Activated CD8-positive, alpha-beta T cell treated with anti-CD3 and anti-CD28 coated beads, Interleukin-2, amount 10 ng/mL, durations not matched to agents 7 days and 5 days (primary cell): Measurements from ENCODE around the gene PLA2G4D. TPM values are rescaled to one million over a fixed set of nuclear protein-coding genes. Genes with fewer than 3 reads are reported as not detected.
"Not testable (repeated sequence)": the region's sequence is repeated elsewhere in the genome, so short reads cannot be mapped to it uniquely, and the experiment has no call there.

Source experiments
- ATAC-seq: fragments of 150-1000 bp; cut with Tn5 transposase; one replicate; pipeline ENCODE4 v1.10.0; 2021; ENCODE audit warnings: moderate library complexity
- CTCF ChIA-PET: fragments of 350-600 bp; sonication (Branson Sonifier 250); formaldehyde crosslinking; loops from one replicate; lab custom pipeline; 2021; ENCODE audit warnings: antibody characterized with exemption; lab: Charles Lee
- POLR2A ChIA-PET: fragments of 350-600 bp; sonication (Branson Sonifier 250); formaldehyde crosslinking; loops from one replicate; lab custom pipeline; 2021; ENCODE audit warnings: antibody characterized with exemption; lab: Charles Lee
- DNase-seq: peaks from one replicate; pipeline ENCODE4 v3.0.0-alpha.2; 2020
- H3K27ac Mint-ChIP-seq: one replicate; pipeline ENCODE4 v1.8.0; 2021; ENCODE audit warnings: mild to moderate bottlenecking, mixed read lengths
- H3K27me3 Mint-ChIP-seq: one replicate; pipeline ENCODE4 v1.8.0; 2021; ENCODE audit warnings: low read depth, mixed read lengths
- H3K36me3 Mint-ChIP-seq: one replicate; pipeline ENCODE4 v1.8.0; 2021; ENCODE audit warnings: low read depth, mixed read lengths
- H3K4me1 Mint-ChIP-seq: one replicate; pipeline ENCODE4 v1.8.0; 2021; ENCODE audit warnings: low read depth, mixed read lengths
- H3K4me3 Mint-ChIP-seq: one replicate; pipeline ENCODE4 v1.8.0; 2021; ENCODE audit warnings: mild to moderate bottlenecking, mixed read lengths
- H3K9me3 Mint-ChIP-seq: one replicate; pipeline ENCODE4 v1.8.0; 2022; ENCODE audit warnings: mixed read lengths; ENCODE audit not compliant: insufficient read depth
- total RNA-seq, 2 experiments: library from RNA; stranded (reverse); gene quantifications; one replicate each; pipeline ENCODE4 v1.2.3, GENCODE V29; 2021

PLA2G4D gene
- total RNA-seq, 2 experiments from 2014 or later: not detected

GRCh38 chr15:42101861-42102260 is 7.5 kb upstream of the PLA2G4D start:
- Mint-ChIP-seq H3K27ac (no peak overlapping the region), H3K36me3 (no peaks in the 10 kb centered on the region), H3K4me3 (no peak overlapping the region), H3K9me3 (no peaks in the 10 kb centered on the region), H3K4me1 (no peaks in the 10 kb centered on the region), H3K27me3 (peaks cover 7% of the 10 kb centered on the region)
- ChIA-PET POLR2A (no interaction called here), CTCF (no interaction called here)
- DNase-seq: no peak
- no peak for ATAC-seq

GRCh38 chr15:42100021-42100800 is 5.8 kb upstream of the PLA2G4D start:
- DNase-seq (no peak), ATAC-seq (no peak)
- H3K4me3 Mint-ChIP-seq: no peak overlapping the region
- POLR2A ChIA-PET: no interaction called here
- H3K9me3 Mint-ChIP-seq: no peaks in the 10 kb centered on the region
- CTCF ChIA-PET: no interaction called here
- peaks cover 7% of the 10 kb centered on the region for H3K27me3 Mint-ChIP-seq
- no peaks in the 10 kb centered on the region for H3K36me3 Mint-ChIP-seq
- no peaks in the 10 kb centered on the region for H3K4me1 Mint-ChIP-seq
- no peak overlapping the region for H3K27ac Mint-ChIP-seq

GRCh38 chr15:42097018-42097417 is 2.7 kb upstream of the PLA2G4D start:
- Mint-ChIP-seq H3K4me1 (no peaks in the 10 kb centered on the region), H3K27me3 (peaks cover 7% of the 10 kb centered on the region), H3K9me3 (no peaks in the 10 kb centered on the region), H3K4me3 (no peak overlapping the region), H3K36me3 (no peaks in the 10 kb centered on the region), H3K27ac (no peak overlapping the region)
- ChIA-PET POLR2A (no interaction called here), CTCF (no interaction called here)
- ATAC-seq: no peak
- DNase-seq: no peak

DNA sequence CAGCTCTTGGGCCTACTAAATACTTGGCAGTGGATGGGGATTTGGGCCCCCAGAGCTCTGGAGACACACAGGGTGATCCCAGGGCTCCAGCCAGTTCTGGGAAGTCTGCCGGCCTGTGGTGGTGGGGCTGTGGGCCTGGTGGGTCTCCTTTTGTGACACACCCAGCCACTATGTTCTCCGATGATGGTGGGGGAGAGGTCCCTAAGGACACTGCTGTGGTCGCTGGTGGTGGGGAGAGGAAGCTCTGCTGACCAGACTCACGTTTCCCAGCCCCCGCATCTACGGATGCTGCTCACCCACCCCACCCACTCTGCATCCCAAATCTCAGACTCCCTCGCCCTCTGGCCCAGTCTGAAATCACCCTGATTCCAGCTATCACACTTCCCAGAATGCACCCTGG is 396 bp downstream of the PLA2G4D start:
- ChIA-PET CTCF (no interaction called here), POLR2A (no interaction called here)
- H3K4me3 Mint-ChIP-seq: no peak overlapping the region
- no peaks in the 10 kb centered on the region for H3K4me1 Mint-ChIP-seq
- H3K27ac Mint-ChIP-seq: no peak overlapping the region
- no peak for ATAC-seq
- no peaks in the 10 kb centered on the region for H3K36me3 Mint-ChIP-seq
- DNase-seq: no peak
- H3K9me3 Mint-ChIP-seq: no peaks in the 10 kb centered on the region
- H3K27me3 Mint-ChIP-seq: peaks cover 4% of the 10 kb centered on the region

- Mint-ChIP-seq H3K27ac (no peak overlapping the region), H3K4me3 (no peak overlapping the region), H3K36me3 (no peaks in the 10 kb centered on the region), H3K27me3 (no peaks in the 10 kb centered on the region), H3K4me1 (no peaks in the 10 kb centered on the region), H3K9me3 (no peaks in the 10 kb centered on the region)
- no peak for ATAC-seq
- DNase-seq: no peak
- ChIA-PET CTCF (interaction anchor here (1.9 kb wide), 1 partner anchor 9 kb away, joined by 4 read pairs; no protein-coding TSS in a partner anchor), POLR2A (no interaction called here)
These were observed 1.7 kb downstream of the PLA2G4D start for GRCh38 chr15:42092398-42093318.

- H3K4me1 Mint-ChIP-seq, H3K9me3 Mint-ChIP-seq, DNase-seq, H3K27me3 Mint-ChIP-seq, H3K27ac Mint-ChIP-seq, ATAC-seq, POLR2A ChIA-PET, H3K4me3 Mint-ChIP-seq, H3K36me3 Mint-ChIP-seq: not testable (repeated sequence)
- CTCF ChIA-PET: interaction anchor here (1.3 to 1.9 kb wide), 2 partner anchors 8 to 25 kb away, joined by 3 to 4 read pairs; no protein-coding TSS in a partner anchor
These were observed 2.5 kb downstream of the PLA2G4D start for GRCh38 chr15:42091753-42092397.

GRCh38 chr15:42090781-42091180 is 3.6 kb downstream of the PLA2G4D start:
- ATAC-seq (no peak), DNase-seq (no peak)
- Mint-ChIP-seq H3K4me1 (no peaks in the 10 kb centered on the region), H3K27me3 (no peaks in the 10 kb centered on the region), H3K27ac (no peak overlapping the region), H3K4me3 (no peak overlapping the region), H3K36me3 (no peaks in the 10 kb centered on the region), H3K9me3 (no peaks in the 10 kb centered on the region)
- CTCF ChIA-PET: interaction anchor here (1.3 kb wide), 1 partner anchor 24 kb away, joined by 3 read pairs; no protein-coding TSS in a partner anchor
- POLR2A ChIA-PET: no interaction called here

DNA sequence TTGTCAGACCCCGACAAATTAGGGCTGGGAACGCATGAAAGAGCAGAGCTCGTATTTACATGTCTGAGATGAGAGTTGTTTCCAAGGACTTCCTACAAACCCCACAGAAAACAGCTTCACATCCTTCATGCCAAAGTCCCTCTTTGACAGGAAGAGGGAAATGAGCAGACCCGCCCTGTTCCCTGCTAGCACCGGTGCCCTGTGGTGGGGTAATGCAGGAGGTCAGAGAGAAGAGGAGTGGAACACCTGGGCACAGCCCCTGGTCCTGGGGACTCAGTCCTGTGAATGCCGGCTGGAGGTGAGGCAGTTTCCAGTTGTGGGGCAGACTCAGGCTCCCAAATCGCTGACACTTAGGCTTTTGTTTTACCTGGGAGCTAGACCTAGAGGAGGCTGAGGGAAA is 4.0 kb downstream of the PLA2G4D start:
- Mint-ChIP-seq H3K27me3 (no peaks in the 10 kb centered on the region), H3K4me3 (no peak overlapping the region), H3K9me3 (no peaks in the 10 kb centered on the region), H3K4me1 (no peaks in the 10 kb centered on the region), H3K27ac (no peak overlapping the region), H3K36me3 (no peaks in the 10 kb centered on the region)
- ATAC-seq (no peak), DNase-seq (no peak)
- POLR2A ChIA-PET: no interaction called here
- CTCF ChIA-PET: no interaction called here

GRCh38 chr15:42089942-42090341 is 4.4 kb downstream of the PLA2G4D start:
- no peak for ATAC-seq
- Mint-ChIP-seq H3K36me3 (no peaks in the 10 kb centered on the region), H3K27ac (no peak overlapping the region), H3K27me3 (no peaks in the 10 kb centered on the region), H3K9me3 (no peaks in the 10 kb centered on the region), H3K4me1 (peaks cover 2% of the 10 kb centered on the region), H3K4me3 (no peak overlapping the region)
- DNase-seq: no peak
- ChIA-PET POLR2A (no interaction called here), CTCF (no interaction called here)

DNA sequence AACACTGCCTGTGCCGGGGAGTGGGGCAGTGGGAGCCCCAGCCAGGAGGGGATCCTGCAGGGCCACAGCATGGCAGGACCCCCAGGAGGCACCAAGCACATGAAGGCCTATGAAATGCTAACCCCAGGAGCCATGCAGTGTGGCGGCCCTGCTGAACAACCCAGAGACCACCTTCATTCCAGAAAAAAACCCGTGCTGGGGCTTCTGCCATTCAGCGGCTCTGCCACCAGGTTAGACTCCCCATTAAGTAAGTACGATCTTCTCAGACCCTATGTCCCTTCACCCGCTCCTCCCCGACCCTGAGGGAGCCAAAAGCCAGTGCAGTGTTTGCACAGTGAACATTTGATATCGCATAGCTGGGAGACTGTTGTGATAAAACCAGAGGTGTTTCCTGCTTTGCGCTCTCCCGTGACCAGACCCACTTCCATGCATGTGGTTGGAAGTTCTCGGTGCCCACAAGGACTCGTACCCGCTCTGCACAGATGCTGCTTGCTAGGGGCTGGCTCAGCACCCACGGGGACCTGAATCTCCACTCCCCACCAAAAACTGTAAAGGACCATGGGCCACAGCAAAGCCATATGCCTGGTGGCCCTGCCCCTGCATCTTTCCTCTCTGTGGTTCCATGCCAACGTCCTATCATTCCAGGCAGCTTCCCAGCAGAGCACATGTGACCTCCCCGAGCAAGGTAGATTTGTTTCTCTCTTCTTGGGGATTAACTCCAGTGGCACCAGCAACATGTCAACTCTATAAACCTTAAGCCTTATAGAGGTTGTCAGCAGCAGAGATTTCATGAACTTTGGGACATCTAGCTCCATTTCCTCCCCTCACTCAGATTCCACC is 5.3 kb downstream of the PLA2G4D start:
- ATAC-seq: no peak
- no peaks in the 10 kb centered on the region for H3K9me3 Mint-ChIP-seq
- DNase-seq: no peak
- CTCF ChIA-PET: no interaction called here
- no peaks in the 10 kb centered on the region for H3K27me3 Mint-ChIP-seq
- H3K4me3 Mint-ChIP-seq: no peak overlapping the region
- POLR2A ChIA-PET: no interaction called here
- no peak overlapping the region for H3K27ac Mint-ChIP-seq
- H3K4me1 Mint-ChIP-seq: peaks cover 11% of the 10 kb centered on the region
- no peaks in the 10 kb centered on the region for H3K36me3 Mint-ChIP-seq
